ENCODE results near the gene ZNF200.

- TF ChIP-seq CTCF (IDR thresholded peaks at IDR 0.05) (no peak), EZH2 (IDR thresholded peaks at IDR 0.05; ENCODE audit: borderline replicate concordance, insufficient read depth, low read depth, low read length, poor library complexity, severe bottlenecking) (no peak)
Observed at GRCh38 chr16:3216263-3216640, 18.7 kb downstream of the ZNF200 start.

Data from B cell (primary cell).